Activated T-cell treated with anti-CD3 and anti-CD28 coated beads, Interleukin-2, amount 50 U/mL, for 72 hours (primary cell): Measurements from ENCODE around the gene PTPA. TPM values are rescaled to one million over a fixed set of nuclear protein-coding genes. Genes with fewer than 3 reads are reported as not detected.

Experiments
- ATAC-seq, 2 donors: fragments of 150-1000 bp; cut with Tn5 transposase; replicated peaks in 1 of 2; 2 replicates each; pipeline ENCODE4 v1.10.0; 2021; ENCODE audit warnings: moderate library complexity in 2 of 2, mild to moderate bottlenecking in 1 of 2
- DNase-seq, 2 donors: peaks; one replicate each; pipeline ENCODE4 v3.0.0; 2021 to 2022; ENCODE audit warnings: mixed read lengths in 1 of 2
- H3K27ac Mint-ChIP-seq: one replicate; pipeline ENCODE4 v1.8.0; 2022; ENCODE audit warnings: mild to moderate bottlenecking, moderate library complexity, mixed read lengths
- H3K27me3 Mint-ChIP-seq: one replicate; pipeline ENCODE4 v1.8.0; 2022; ENCODE audit warnings: low read depth, mixed read lengths
- H3K36me3 Mint-ChIP-seq, 2 donors: one replicate each; pipeline ENCODE4 v1.8.0; 2022; ENCODE audit warnings: mixed read lengths in 2 of 2, mild to moderate bottlenecking in 1 of 2; ENCODE audit not compliant: insufficient read depth in 2 of 2
- H3K4me1 Mint-ChIP-seq: one replicate; pipeline ENCODE4 v1.8.0; 2022; ENCODE audit warnings: low read depth, mixed read lengths
- H3K4me3 Mint-ChIP-seq, 2 donors: one replicate each; pipeline ENCODE4 v1.8.0; 2022; ENCODE audit warnings: mild to moderate bottlenecking in 2 of 2, mixed read lengths in 2 of 2, moderate library complexity in 2 of 2
- H3K9me3 Mint-ChIP-seq, 2 donors: one replicate each; pipeline ENCODE4 v1.8.0; 2022; ENCODE audit warnings: mixed read lengths in 2 of 2
- total RNA-seq, 2 donors: library from RNA; stranded (reverse); gene quantifications; one replicate each; pipeline ENCODE4 v1.2.3, GENCODE V29; 2022

Gene PTPA
- total RNA-seq, 2 donors from 2014 or later: 85.5 to 98.3 TPM

- no peak for DNase-seq
- Mint-ChIP-seq H3K4me1 (peaks cover 32% of the 10 kb centered on the region), H3K36me3 (no peaks in the 10 kb centered on the region), H3K27me3 (peaks cover 4% of the 10 kb centered on the region), H3K4me3 (peak overlapping the region; percentile 45 to 47), H3K9me3 (no peaks in the 10 kb centered on the region), H3K27ac (no peak overlapping the region)
- ATAC-seq: peak; percentile 30 to 39
Observed at GRCh38 chr9:129166623-129167557, 55.7 kb downstream of the PTPA start.

- H3K27me3 Mint-ChIP-seq: peaks cover 19% of the 10 kb centered on the region
- H3K4me3 Mint-ChIP-seq: no peak overlapping the region
- no peaks in the 10 kb centered on the region for H3K36me3 Mint-ChIP-seq
- no peak overlapping the region for H3K27ac Mint-ChIP-seq
- DNase-seq: no peak
- ATAC-seq: peak in 1 of 2 donors; percentile 8
- peaks cover 32% of the 10 kb centered on the region for H3K4me1 Mint-ChIP-seq
- H3K9me3 Mint-ChIP-seq: no peaks in the 10 kb centered on the region
Observed at GRCh38 chr9:129170229-129170628, 59.0 kb downstream of the PTPA start.

GRCh38 chr9:129171993-129172751 lies 61.0 kb downstream of the PTPA start:
- Mint-ChIP-seq H3K9me3 (no peaks in the 10 kb centered on the region), H3K27me3 (peaks cover 19% of the 10 kb centered on the region), H3K4me3 (no peak overlapping the region), H3K27ac (no peak overlapping the region), H3K4me1 (peaks cover 26% of the 10 kb centered on the region), H3K36me3 (no peaks in the 10 kb centered on the region)
- DNase-seq (no peak), ATAC-seq (no peak)

- no peak overlapping the region for H3K4me3 Mint-ChIP-seq
- no peak overlapping the region for H3K27ac Mint-ChIP-seq
- DNase-seq (no peak), ATAC-seq (no peak)
- peaks cover 19% of the 10 kb centered on the region for H3K27me3 Mint-ChIP-seq
- H3K9me3 Mint-ChIP-seq: no peaks in the 10 kb centered on the region
- H3K4me1 Mint-ChIP-seq: peaks cover 20% of the 10 kb centered on the region
- H3K36me3 Mint-ChIP-seq: no peaks in the 10 kb centered on the region
Observed at GRCh38 chr9:129172816-129173215, 61.6 kb downstream of the PTPA start.

GRCh38 chr9:129173296-129174101 lies 62.3 kb downstream of the PTPA start:
- Mint-ChIP-seq H3K4me3 (peak overlapping the region; percentile 90 to 91), H3K27ac (no peak overlapping the region), H3K27me3 (peaks cover 19% of the 10 kb centered on the region), H3K9me3 (no peaks in the 10 kb centered on the region), H3K4me1 (peaks cover 13% of the 10 kb centered on the region), H3K36me3 (no peaks in the 10 kb centered on the region)
- ATAC-seq: no peak
- no peak for DNase-seq

GRCh38 chr9:129174102-129174723 lies 63.0 kb downstream of the PTPA start:
- H3K27ac Mint-ChIP-seq: no peak overlapping the region
- peak overlapping the region; percentile 90 to 91 for H3K4me3 Mint-ChIP-seq
- no peaks in the 10 kb centered on the region for H3K36me3 Mint-ChIP-seq
- ATAC-seq (peak in 1 of 2 donors; percentile 18), DNase-seq (peak; percentile 81 to 87)
- peaks cover 19% of the 10 kb centered on the region for H3K27me3 Mint-ChIP-seq
- peaks cover 11% of the 10 kb centered on the region for H3K4me1 Mint-ChIP-seq
- H3K9me3 Mint-ChIP-seq: no peaks in the 10 kb centered on the region

- ATAC-seq: no peak
- peak; percentile 50 to 55 for DNase-seq
- Mint-ChIP-seq H3K9me3 (no peaks in the 10 kb centered on the region), H3K36me3 (no peaks in the 10 kb centered on the region), H3K4me1 (peaks cover 8% of the 10 kb centered on the region), H3K27me3 (peaks cover 19% of the 10 kb centered on the region), H3K27ac (no peak overlapping the region), H3K4me3 (peak overlapping the region; percentile 90 to 91)
Observed at GRCh38 chr9:129174724-129175514, 63.7 kb downstream of the PTPA start.

GRCh38 chr9:129175515-129175824 lies 64.3 kb downstream of the PTPA start:
- Mint-ChIP-seq H3K9me3 (no peaks in the 10 kb centered on the region), H3K4me1 (peaks cover 3% of the 10 kb centered on the region), H3K36me3 (no peaks in the 10 kb centered on the region), H3K27me3 (peaks cover 19% of the 10 kb centered on the region), H3K27ac (no peak overlapping the region), H3K4me3 (peak overlapping the region; percentile 90 to 91)
- DNase-seq (no peak), ATAC-seq (no peak)

GRCh38 chr9:129175825-129176633 lies 64.8 kb downstream of the PTPA start:
- Mint-ChIP-seq H3K4me3 (peak overlapping the region; percentile 90 to 91), H3K4me1 (no peaks in the 10 kb centered on the region), H3K27me3 (peaks cover 19% of the 10 kb centered on the region), H3K27ac (no peak overlapping the region), H3K36me3 (no peaks in the 10 kb centered on the region), H3K9me3 (no peaks in the 10 kb centered on the region)
- peak; percentile 76 to 88 for DNase-seq
- peak; percentile 41 to 49 for ATAC-seq

- no peaks in the 10 kb centered on the region for H3K9me3 Mint-ChIP-seq
- no peaks in the 10 kb centered on the region for H3K4me1 Mint-ChIP-seq
- ATAC-seq: no peak
- peak; percentile 42 to 45 for DNase-seq
- peaks cover 16% of the 10 kb centered on the region for H3K27me3 Mint-ChIP-seq
- H3K36me3 Mint-ChIP-seq: no peaks in the 10 kb centered on the region
- no peak overlapping the region for H3K27ac Mint-ChIP-seq
- H3K4me3 Mint-ChIP-seq: peak overlapping the region; percentile 90 to 91
Observed at GRCh38 chr9:129176701-129177442, 65.7 kb downstream of the PTPA start.

GRCh38 chr9:129177443-129177790 lies 66.2 kb downstream of the PTPA start:
- DNase-seq (no peak), ATAC-seq (peak; percentile 3 to 13)
- Mint-ChIP-seq H3K9me3 (no peaks in the 10 kb centered on the region), H3K36me3 (no peaks in the 10 kb centered on the region), H3K27me3 (peaks cover 11% of the 10 kb centered on the region), H3K27ac (no peak overlapping the region), H3K4me3 (peak overlapping the region; percentile 93 to 95), H3K4me1 (no peaks in the 10 kb centered on the region)
